AG04450 (cell line): ENCODE data around the gene ECE1. TPM values are rescaled to one million over a fixed set of nuclear protein-coding genes. Genes with fewer than 3 reads are reported as not detected.
A peak's percentile ranks its signal among the peaks of the same experiment; 100 is the strongest.
"Not testable (repeated sequence)": the region's sequence is repeated elsewhere in the genome, so short reads cannot be mapped to it uniquely, and the experiment has no call there.

Experiments used
- CTCF ChIA-PET: fragments of 300-600, 350-600 bp; formaldehyde crosslinking; extraction: SDS; loops from one replicate; lab custom pipeline; 2022; ENCODE audit warnings: antibody characterized with exemption, inconsistent platforms; lab: Charles Lee
- POLR2A ChIA-PET: fragments of 350-600 bp; formaldehyde crosslinking; extraction: SDS; loops from one replicate; lab custom pipeline; 2021; ENCODE audit warnings: antibody characterized with exemption, inconsistent platforms; lab: Yijun Ruan, JAX
- DNase-seq: peaks from one replicate; pipeline ENCODE4 v3.0.0-alpha.2; 2011; ENCODE audit warnings: low read depth, low spot score
- H3K27ac ChIP-seq: one replicate; pipeline ENCODE4 v1.5.1; 2012; ENCODE audit warnings: low read depth, low read length, control low read depth
- H3K27me3 ChIP-seq: one replicate; pipeline ENCODE4 v1.6.0; 2012; ENCODE audit warnings: low read length; ENCODE audit not compliant: control insufficient read depth, insufficient read depth
- H3K4me3 ChIP-seq: 2 replicates; pipeline ENCODE4 v1.5.1; 2011; ENCODE audit warnings: mild to moderate bottlenecking, low read depth, low read length, control low read depth
- H3K9me3 ChIP-seq: 2 replicates; pipeline ENCODE4 v1.5.1; 2012; ENCODE audit warnings: low read length; ENCODE audit not compliant: control insufficient read depth, insufficient read depth
- polyA plus RNA-seq: library from polyadenylated mRNA; depleted of rRNA; stranded (reverse); fragments of >200 nt; gene quantifications from 2 replicates; pipeline ENCODE4 v1.2.3, GENCODE V29; 2011
- TF ChIP-seq, protein P1 (sequence below): IDR thresholded peaks from 2 replicates; pipeline ENCODE4 v1.5.1; 2011; ENCODE audit warnings: low read depth, low read length, control low read depth, inconsistent platforms

The ECE1 gene
- polyA plus RNA-seq, 1 experiment, result 161 TPM

DNA sequence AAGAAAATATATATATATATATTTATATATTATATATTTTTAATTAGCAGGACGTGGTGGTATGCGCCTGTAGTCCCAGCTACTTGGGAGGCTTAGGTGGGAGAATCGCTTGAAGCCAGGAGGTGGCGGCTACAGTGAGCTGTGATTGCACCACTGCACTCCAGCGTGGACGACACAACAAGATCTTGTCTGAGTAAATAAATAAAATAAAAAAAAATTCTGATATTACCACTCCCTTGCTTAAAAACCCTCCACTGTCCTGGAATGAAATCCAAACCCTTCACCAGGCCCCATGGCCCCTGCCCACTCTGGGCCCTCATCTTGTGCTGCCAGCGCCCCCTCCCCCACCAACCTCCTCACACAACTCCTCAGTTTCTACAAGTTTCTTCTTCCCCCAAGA is 1.7 kb upstream of the ECE1 start:
- TF ChIP-seq, protein P1, sequence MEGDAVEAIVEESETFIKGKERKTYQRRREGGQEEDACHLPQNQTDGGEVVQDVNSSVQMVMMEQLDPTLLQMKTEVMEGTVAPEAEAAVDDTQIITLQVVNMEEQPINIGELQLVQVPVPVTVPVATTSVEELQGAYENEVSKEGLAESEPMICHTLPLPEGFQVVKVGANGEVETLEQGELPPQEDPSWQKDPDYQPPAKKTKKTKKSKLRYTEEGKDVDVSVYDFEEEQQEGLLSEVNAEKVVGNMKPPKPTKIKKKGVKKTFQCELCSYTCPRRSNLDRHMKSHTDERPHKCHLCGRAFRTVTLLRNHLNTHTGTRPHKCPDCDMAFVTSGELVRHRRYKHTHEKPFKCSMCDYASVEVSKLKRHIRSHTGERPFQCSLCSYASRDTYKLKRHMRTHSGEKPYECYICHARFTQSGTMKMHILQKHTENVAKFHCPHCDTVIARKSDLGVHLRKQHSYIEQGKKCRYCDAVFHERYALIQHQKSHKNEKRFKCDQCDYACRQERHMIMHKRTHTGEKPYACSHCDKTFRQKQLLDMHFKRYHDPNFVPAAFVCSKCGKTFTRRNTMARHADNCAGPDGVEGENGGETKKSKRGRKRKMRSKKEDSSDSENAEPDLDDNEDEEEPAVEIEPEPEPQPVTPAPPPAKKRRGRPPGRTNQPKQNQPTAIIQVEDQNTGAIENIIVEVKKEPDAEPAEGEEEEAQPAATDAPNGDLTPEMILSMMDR, result no peak
- ChIA-PET POLR2A (interaction anchor here (0.9 kb wide), 1 partner anchor 11 kb away, joined by 3 read pairs; no protein-coding TSS in a partner anchor), CTCF (interaction anchor here (1.0 kb wide), 1 partner anchor 37 kb away, joined by 3 read pairs; no protein-coding TSS in a partner anchor)
- Histone ChIP-seq H3K27ac (no peak overlapping the region), H3K4me3 (no peak overlapping the region), H3K9me3 (no peaks in the 10 kb centered on the region), H3K27me3 (no peaks in the 10 kb centered on the region)
- DNase-seq, result no peak

DNA sequence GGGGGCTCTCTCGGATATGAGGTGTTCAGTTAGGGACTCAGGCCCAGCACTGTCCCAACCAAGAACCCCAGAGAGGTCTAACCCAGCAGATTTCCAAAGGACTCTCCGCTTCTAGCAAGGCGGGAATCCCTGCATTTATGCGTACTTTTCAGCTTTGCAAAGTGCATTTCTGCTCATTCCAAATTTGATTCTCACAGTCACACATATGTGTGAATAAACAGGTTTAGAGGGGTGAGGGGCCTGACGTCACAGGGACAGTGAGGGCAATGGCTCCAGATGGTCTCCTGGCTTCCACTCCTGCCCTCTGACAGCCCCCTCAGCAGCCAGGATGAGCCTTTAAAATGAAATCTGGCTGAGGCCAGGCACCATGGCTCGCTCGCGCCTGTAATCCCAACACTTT is 921 bp upstream of the ECE1 start:
- H3K27ac ChIP-seq, result no peak overlapping the region
- H3K9me3 ChIP-seq, result no peaks in the 10 kb centered on the region
- ChIA-PET CTCF (no interaction called here), POLR2A (no interaction called here)
- H3K27me3 ChIP-seq, result no peaks in the 10 kb centered on the region
- H3K4me3 ChIP-seq, result no peak overlapping the region
- TF ChIP-seq, protein P1, result no peak
- no peak for DNase-seq

DNA sequence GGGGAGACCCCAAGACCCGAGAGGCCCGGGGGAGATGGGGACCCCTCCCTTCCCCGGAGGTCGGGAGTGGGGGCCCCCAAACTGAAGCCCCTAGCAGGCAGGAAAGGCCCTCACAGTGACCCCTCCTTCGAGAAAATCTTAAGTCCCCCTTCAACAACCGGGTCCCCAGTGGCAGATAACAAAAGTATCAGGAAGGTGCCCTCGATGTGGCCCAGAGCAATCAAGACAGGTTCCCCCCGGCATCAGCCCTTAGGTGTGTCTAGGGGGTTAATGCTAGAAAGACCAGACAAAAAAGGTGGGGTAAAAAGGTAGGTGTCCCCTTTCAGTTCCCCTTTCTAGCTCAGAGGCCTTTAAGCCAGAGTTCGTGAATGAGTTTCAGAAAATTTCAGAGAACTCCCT is 282 bp upstream of the ECE1 start:
- H3K4me3 ChIP-seq, result peak overlapping the region; percentile 76
- no peaks in the 10 kb centered on the region for H3K9me3 ChIP-seq
- TF ChIP-seq, protein P1, result no peak
- H3K27ac ChIP-seq, result no peak overlapping the region
- DNase-seq, result no peak
- ChIA-PET CTCF (no interaction called here), POLR2A (no interaction called here)
- H3K27me3 ChIP-seq, result no peaks in the 10 kb centered on the region

DNA sequence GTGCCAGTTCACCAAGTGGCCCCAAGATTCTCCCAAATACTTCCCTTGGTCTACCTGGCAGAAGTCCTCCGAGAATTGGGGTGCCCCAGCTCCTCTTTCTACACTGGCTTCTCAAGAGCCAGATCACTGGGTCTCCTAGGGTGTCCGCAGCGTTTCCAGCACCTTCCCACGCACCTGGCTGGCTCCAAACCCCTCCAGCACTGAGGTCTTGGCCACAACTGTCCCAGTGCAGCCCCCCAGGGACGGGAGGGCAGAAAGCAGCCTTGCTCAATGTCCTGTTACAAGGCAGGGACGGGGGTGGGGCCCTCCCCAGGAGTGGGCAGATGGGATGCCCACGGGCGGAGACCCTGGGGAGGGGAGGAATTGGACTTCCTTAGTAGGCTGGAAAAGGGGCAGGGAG is 1.1 kb downstream of the ECE1 start:
- H3K27ac ChIP-seq, result no peak overlapping the region
- no peaks in the 10 kb centered on the region for H3K9me3 ChIP-seq
- TF ChIP-seq, protein P1, result no peak
- ChIA-PET CTCF (interaction anchor here (3.4 kb wide), 1 partner anchor 19 kb away, joined by 33 read pairs; no protein-coding TSS in a partner anchor), POLR2A (no interaction called here)
- DNase-seq, result no peak
- peak overlapping the region; percentile 76 for H3K4me3 ChIP-seq
- H3K27me3 ChIP-seq, result no peaks in the 10 kb centered on the region

DNA sequence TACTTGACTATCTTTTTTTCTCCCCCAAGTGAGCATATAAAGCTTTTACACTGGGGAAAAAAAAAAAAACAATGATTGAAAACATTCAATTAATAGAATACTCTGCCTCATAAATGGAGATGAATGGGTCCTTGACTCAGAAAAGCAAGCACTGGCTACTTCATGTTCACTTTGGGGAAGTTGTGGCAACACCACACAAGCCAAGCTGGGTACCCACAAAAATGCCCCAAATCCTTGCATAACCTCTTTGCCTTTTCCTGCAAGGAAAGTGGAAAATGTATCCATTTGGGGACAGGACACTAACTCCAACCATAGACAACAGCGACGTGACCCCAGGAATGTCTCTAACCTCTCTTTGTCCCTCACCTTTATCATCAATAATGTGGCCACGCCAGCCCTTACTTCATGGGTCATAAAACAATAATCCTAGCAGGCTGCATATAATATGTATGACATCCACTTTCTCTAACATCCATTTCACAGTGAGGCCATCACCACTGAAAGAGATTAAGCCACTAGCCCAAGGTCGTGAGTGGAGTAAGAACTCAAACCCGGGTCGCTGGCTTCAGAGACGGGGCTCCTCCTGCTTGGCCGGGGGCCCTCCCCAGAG is 2.3 kb downstream of the ECE1 start:
- Histone ChIP-seq H3K27me3 (no peaks in the 10 kb centered on the region), H3K27ac (no peak overlapping the region), H3K9me3 (no peaks in the 10 kb centered on the region), H3K4me3 (no peak overlapping the region)
- no peak for DNase-seq
- ChIA-PET CTCF (interaction anchor here (0.5 to 3.4 kb wide), 4 partner anchors 18 to 84 kb away, joined by 5 to 33 read pairs (median 14); no protein-coding TSS in a partner anchor), POLR2A (interaction anchor here (0.6 to 0.7 kb wide), 2 partner anchors 18 to 57 kb away, joined by 4 read pairs; no protein-coding TSS in a partner anchor)
- TF ChIP-seq, protein P1, result no peak

DNA sequence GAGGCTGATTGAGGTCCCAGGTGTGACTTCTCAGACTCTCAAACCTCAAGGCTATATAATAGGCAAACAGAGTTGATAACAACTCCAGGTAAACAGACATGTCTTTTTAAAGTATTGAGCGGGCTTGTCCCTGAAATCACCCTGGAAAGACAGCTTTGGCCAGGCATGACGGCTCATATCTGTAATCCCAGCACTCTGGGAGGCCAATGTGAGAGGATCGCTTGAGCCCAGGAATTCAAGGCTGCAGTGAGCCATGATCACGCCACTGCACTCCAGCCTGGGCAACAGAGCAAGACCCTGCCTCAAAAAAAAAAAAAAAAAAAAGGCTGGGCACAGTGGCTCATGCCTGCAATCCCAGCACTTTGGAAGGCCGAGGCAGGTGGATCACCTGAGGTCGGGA is 4.9 kb downstream of the ECE1 start:
- H3K27me3 ChIP-seq, POLR2A ChIA-PET, H3K4me3 ChIP-seq, DNase-seq, H3K27ac ChIP-seq, H3K9me3 ChIP-seq: not testable (repeated sequence)
- CTCF ChIA-PET, result interaction anchor here (0.7 to 2.9 kb wide), 3 partner anchors 15 to 39 kb away, joined by 6 to 21 read pairs (median 11); no protein-coding TSS in a partner anchor
